K562 (cell line): Measurements from ENCODE around the gene PDE6D.

Experiments used
- HINFP ChIP-seq: fragments of 450-650 bp; conservative IDR thresholded peaks from 2 replicates; pipeline ENCODE4 v1.6.1; 2016; ENCODE audit warnings: missing genetic modification characterization, low read depth, mild to moderate bottlenecking, control low read depth, missing compliant biosample characterization
- MYNN ChIP-seq, 2 experiments: sonication (generic); formaldehyde crosslinking in 1 of 2; IDR thresholded peaks; 2 replicates each; pipeline versions ENCODE4 v1.5.0 to v1.6.1; 2016 to 2020; ENCODE audit warnings: antibody characterized with exemption in 1 of 2, missing genetic modification reagents in 1 of 2
- ZNF57 ChIP-seq: fragments of 450-650 bp; formaldehyde crosslinking; IDR thresholded peaks from 2 replicates; pipeline ENCODE4 v1.4.0; 2020; ENCODE audit warnings: mild to moderate bottlenecking, moderate library complexity

GRCh38 chr2:231693956-231694355 is 87.1 kb downstream of the PDE6D start:
- TF ChIP-seq ZNF57 (no peak), MYNN (IDR thresholded peaks at IDR 0.05) (no peak), MYNN (CRISPR knock-in tag; IDR thresholded peaks at IDR 0.05) (no peak), HINFP (tag) (no peak)
